IMR-90 (cell line): ENCODE measurements around the gene USP5. TPM values are rescaled to one million over a fixed set of nuclear protein-coding genes. Genes with fewer than 3 reads are reported as not detected.

Experiments
- ATAC-seq: fragments of 200-7000 bp; cut with Tn5 transposase; 2 replicates; pipeline ENCODE4 v1.9.1; 2020; ENCODE audit warnings: low read depth, mild to moderate bottlenecking, moderate library complexity
- BruUV-seq: library from RNA; stranded (reverse); fragments of 400-500 nt; replicated peaks from 2 replicates; lab custom pipeline; 2021; lab: Mats Ljungman, UMichigan
- CTCF ChIA-PET: fragments of 300-600 bp; formaldehyde crosslinking; extraction: SDS; loops from one replicate; lab custom pipeline; 2021; ENCODE audit warnings: antibody characterized with exemption; lab: Yijun Ruan, JAX
- POLR2A ChIA-PET: fragments of 300-600 bp; sonication (Branson Sonifier 250); formaldehyde crosslinking; loops from one replicate; lab custom pipeline; 2022; ENCODE audit warnings: antibody characterized with exemption; ENCODE audit not compliant: unreplicated experiment; lab: Charles Lee
- DNase-seq: peaks from one replicate; pipeline ENCODE4 v3.0.0; 2013
- H2AFZ ChIP-seq: replicated peaks from 2 replicates; pipeline ENCODE3; 2013; ENCODE audit warnings: low read length, mild to moderate bottlenecking; ENCODE audit not compliant: poor library complexity
- H2AK5ac ChIP-seq: 2 replicates; pipeline ENCODE4 v1.6.1; 2013; ENCODE audit warnings: low read depth, low read length, inconsistent platforms
- H2AK9ac ChIP-seq: replicated peaks from 2 replicates; pipeline ENCODE3; 2013; ENCODE audit warnings: mild to moderate bottlenecking, low read depth, low read length, moderate library complexity; ENCODE audit not compliant: poor library complexity
- H2BK120ac ChIP-seq: 2 replicates; pipeline ENCODE4 v1.6.1; 2013; ENCODE audit warnings: low read depth, low read length, inconsistent platforms
- H2BK15ac ChIP-seq: 3 replicates; pipeline ENCODE4 v1.6.1; 2013; ENCODE audit warnings: low read depth, low read length, inconsistent platforms
- H2BK20ac ChIP-seq: 2 replicates; pipeline ENCODE4 v1.6.1; 2013; ENCODE audit warnings: low read depth, mild to moderate bottlenecking, inconsistent platforms, low read length, moderate library complexity
- H2BK5ac ChIP-seq: 2 replicates; pipeline ENCODE4 v1.6.1; 2013; ENCODE audit warnings: mild to moderate bottlenecking, low read depth, low read length, inconsistent platforms; ENCODE audit not compliant: poor library complexity, severe bottlenecking
- H3K14ac ChIP-seq: replicated peaks from 2 replicates; pipeline ENCODE4 v1.6.1; 2013; ENCODE audit warnings: low read depth, low read length, inconsistent platforms
- H3K18ac ChIP-seq: 2 replicates; pipeline ENCODE4 v1.6.1; 2013; ENCODE audit warnings: low read depth, low read length, control low read depth
- H3K23ac ChIP-seq: 2 replicates; pipeline ENCODE4 v1.6.1; 2013; ENCODE audit warnings: low read depth, low read length, inconsistent platforms
- H3K27ac ChIP-seq: 2 replicates; pipeline ENCODE4 v1.5.1; 2013; ENCODE audit warnings: mild to moderate bottlenecking, control low read depth, low read length; ENCODE audit not compliant: insufficient read depth
- H3K27me3 ChIP-seq: 2 replicates; pipeline ENCODE4 v1.6.1; 2013; ENCODE audit warnings: low read length; ENCODE audit not compliant: control insufficient read depth, insufficient read depth
- H3K36me3 ChIP-seq: 2 replicates; pipeline ENCODE4 v1.6.1; 2013; ENCODE audit warnings: low read length, mixed read lengths; ENCODE audit not compliant: control insufficient read depth, insufficient read depth
- H3K4ac ChIP-seq: 2 replicates; pipeline ENCODE4 v1.6.1; 2013; ENCODE audit warnings: low read depth, low read length, inconsistent platforms
- H3K4me1 ChIP-seq: 2 replicates; pipeline ENCODE4 v1.6.1; 2013; ENCODE audit warnings: low read length, mixed read lengths; ENCODE audit not compliant: control insufficient read depth, insufficient read depth
- H3K4me2 ChIP-seq: 2 replicates; pipeline ENCODE4 v1.6.1; 2013; ENCODE audit warnings: low read depth, mild to moderate bottlenecking, control low read depth, low read length, moderate library complexity
- H3K4me3 ChIP-seq: 2 replicates; pipeline ENCODE4 v1.5.1; 2013; ENCODE audit warnings: low read depth, mild to moderate bottlenecking, control low read depth, low read length, moderate library complexity; ENCODE audit not compliant: insufficient read depth
- H3K56ac ChIP-seq: 2 replicates; pipeline ENCODE4 v1.6.1; 2013; ENCODE audit warnings: low read length, inconsistent platforms; ENCODE audit not compliant: insufficient read depth; ENCODE audit errors: extremely low read depth
- H3K79me1 ChIP-seq, 2 experiments: 2 replicates each; pipeline ENCODE4 v1.6.1; 2013; ENCODE audit warnings: low read length in 2 of 2, inconsistent platforms in 1 of 2, low read depth in 1 of 2
- H3K9ac ChIP-seq: 2 replicates; pipeline ENCODE4 v1.6.1; 2013; ENCODE audit warnings: low read depth, low read length, control low read depth
- H3K9me1 ChIP-seq: 2 replicates; pipeline ENCODE4 v1.6.1; 2013; ENCODE audit warnings: low read length, inconsistent platforms; ENCODE audit not compliant: insufficient read depth
- H3K9me3 ChIP-seq: 2 replicates; pipeline ENCODE4 v1.6.1; 2013; ENCODE audit warnings: low read length; ENCODE audit not compliant: control insufficient read depth, insufficient read depth
- H4K20me1 ChIP-seq: 2 replicates; pipeline ENCODE4 v1.6.1; 2013; ENCODE audit warnings: low read length, inconsistent platforms; ENCODE audit not compliant: insufficient read depth
- H4K5ac ChIP-seq: 2 replicates; pipeline ENCODE4 v1.6.1; 2013; ENCODE audit warnings: mild to moderate bottlenecking, low read depth, low read length, control low read depth
- H4K8ac ChIP-seq, 2 experiments: 2 replicates each; pipeline ENCODE4 v1.6.1; 2013; ENCODE audit warnings: low read depth in 2 of 2, low read length in 2 of 2, control low read depth in 1 of 2, inconsistent platforms in 1 of 2
- H4K91ac ChIP-seq: 2 replicates; pipeline ENCODE4 v1.6.1; 2013; ENCODE audit warnings: low read depth, low read length, inconsistent platforms; ENCODE audit not compliant: insufficient read depth
- CHD1 ChIP-seq: IDR thresholded peaks from 2 replicates; pipeline ENCODE4 v1.6.1; 2012; ENCODE audit warnings: low read depth, low read length, improper control_type of control experiment
- CTCF ChIP-seq: conservative IDR thresholded peaks from 2 replicates; pipeline ENCODE4 v1.5.1; 2012; ENCODE audit warnings: mild to moderate bottlenecking, low read depth, low read length, improper control_type of control experiment
- ELK1 ChIP-seq: fragments of 150-350 bp; IDR thresholded peaks from 2 replicates; pipeline ENCODE4 v1.6.1; 2016; ENCODE audit warnings: low read depth, mild to moderate bottlenecking, low read length, moderate library complexity, borderline replicate concordance
- FOS ChIP-seq: fragments of 150-350 bp; IDR thresholded peaks from 2 replicates; pipeline ENCODE4 v1.6.1; 2016; ENCODE audit warnings: low read depth, low read length
- MAFK ChIP-seq: IDR thresholded peaks from 2 replicates; pipeline ENCODE4 v1.6.1; 2012; ENCODE audit warnings: low read depth, low read length, improper control_type of control experiment
- MXI1 ChIP-seq: IDR thresholded peaks from 2 replicates; pipeline ENCODE4 v1.6.1; 2012; ENCODE audit warnings: low read depth, mild to moderate bottlenecking, low read length, moderate library complexity, borderline replicate concordance
- NFE2L2 ChIP-seq: fragments of 150-350 bp; IDR thresholded peaks from 2 replicates; pipeline ENCODE4 v1.6.1; 2016; ENCODE audit warnings: low read depth, mild to moderate bottlenecking, low read length
- POLR2A ChIP-seq: IDR thresholded peaks from 2 replicates; pipeline ENCODE4 v1.6.1; 2012; ENCODE audit warnings: mild to moderate bottlenecking, low read depth, low read length
- RAD21 ChIP-seq: IDR thresholded peaks from 2 replicates; pipeline ENCODE4 v1.6.1; 2012; ENCODE audit warnings: low read length, improper control_type of control experiment
- RCOR1 ChIP-seq: IDR thresholded peaks from 2 replicates; pipeline ENCODE4 v1.6.1; 2012; ENCODE audit warnings: mild to moderate bottlenecking, low read length, improper control_type of control experiment; ENCODE audit not compliant: insufficient replicate concordance
- RFX5 ChIP-seq: IDR thresholded peaks from 2 replicates; pipeline ENCODE4 v1.8.0; 2012; ENCODE audit warnings: low read depth, mild to moderate bottlenecking, low read length, moderate library complexity
- WGBS, 2 experiments: methylation state at CpG; one replicate each; pipeline versions ENCODE4 v1.1.5 to v1.1.7; 2013; ENCODE audit warnings: missing lambda C conversion rate in 2 of 2; ENCODE audit not compliant: insufficient read length in 1 of 2; ENCODE audit errors: extremely low coverage in 2 of 2; 5-methylcytosine and 5-hydroxymethylcytosine counted together
- dilution Hi-C: fragments of 300-500 bp; cut with HindIII; formaldehyde crosslinking; loops from one replicate; pipeline ENCODE4 v1.14.3; 2018; ENCODE audit warnings: low sequenced_read_pairs; ENCODE audit not compliant: unreplicated experiment
- in situ Hi-C: fragments of 300-500 bp; cut with MboI; formaldehyde crosslinking; loops from 3 replicates; pipeline ENCODE4 v1.14.3; 2019; ENCODE audit warnings: low sequenced_read_pairs, inconsistent platforms, mixed read lengths
- intact Hi-C: fragments of 100-400 bp; cut with micrococcal nuclease; formaldehyde crosslinking; loops from 2 replicates; pipeline ENCODE4 v1.10.0; 2022
- polyA plus RNA-seq, 3 experiments: library from polyadenylated mRNA; depleted of rRNA; stranded (reverse); fragments of >200 nt; gene quantifications; 2 replicates each; pipeline ENCODE4 v1.2.3, GENCODE V29; 2012; ENCODE audit warnings: low replicate concordance in 1 of 3
- total RNA-seq: library from RNA; depleted of rRNA; stranded (reverse); fragments of >200 nt; gene quantifications from 2 replicates; pipeline ENCODE4 v1.2.3, GENCODE V29; 2012
- TF ChIP-seq, protein P1 (sequence below): fragments of 150-350 bp; IDR thresholded peaks from 2 replicates; pipeline ENCODE4 v1.6.1; 2017; ENCODE audit warnings: mild to moderate bottlenecking, antibody characterized with exemption, low read length, low read depth

Gene USP5
- total and polyA plus RNA-seq, 2 of the 4 experiments (the other 2 are of a cell fraction) = 69.7 to 125 TPM

DNA sequence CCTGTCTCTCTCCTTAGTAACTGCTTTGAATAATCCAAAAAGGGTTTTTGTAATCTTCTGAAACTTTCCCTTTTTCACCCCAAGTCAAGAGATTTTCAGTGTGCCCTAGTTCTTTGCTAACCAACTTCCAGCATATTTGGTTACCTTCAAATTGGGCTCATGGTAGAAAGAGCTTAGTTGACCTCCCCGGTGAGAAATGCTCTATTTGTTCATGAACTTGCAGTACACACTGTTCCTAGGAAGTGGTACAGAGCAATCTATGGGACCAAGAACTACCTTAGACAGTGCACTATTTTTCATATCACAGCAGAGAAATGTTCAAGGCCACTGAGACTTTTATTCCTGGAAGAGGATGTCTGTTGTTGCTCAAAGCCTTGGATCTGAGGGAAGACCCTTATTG lies 1.7 kb downstream of the USP5 start:
- Histone ChIP-seq H3K4me3 (no peak overlapping the region), H3K14ac (no peak overlapping the region), H2AK9ac (no peak overlapping the region), H4K91ac (no peak overlapping the region), H3K9me3 (no peaks in the 10 kb centered on the region), H2AK5ac (no peak overlapping the region), H3K4me1 (peaks cover 5% of the 10 kb centered on the region), H3K23ac (peak overlapping the region; percentile 53; the same call in 1 of the 2 replicates), H3K79me1 (peaks cover 20 to 49% of the 10 kb centered on the region in 2 experiments), H2BK20ac (no peak overlapping the region), H2AFZ (no peak overlapping the region), H3K27ac (no peak overlapping the region), H3K56ac (no peak overlapping the region), H4K5ac (no peak overlapping the region), H3K9ac (peak overlapping the region; percentile 54; the same call in 1 of the 2 replicates), H2BK120ac (no peak overlapping the region), H2BK15ac (no peak overlapping the region), H3K18ac (no peak overlapping the region), H4K8ac (peak overlapping the region in 1 of 2 experiments; percentile 17; a peak in 2 of 4 replicates), H3K9me1 (no peaks in the 10 kb centered on the region), H3K36me3 (peaks cover 38% of the 10 kb centered on the region), H3K4ac (0 out of 2 replicates have a peak overlapping the region, but pooled peaks have one; percentile 85), H3K27me3 (no peaks in the 10 kb centered on the region), H2BK5ac (peak overlapping the region; percentile 90), H3K4me2 (no peak overlapping the region), H4K20me1 (peaks cover 15% of the 10 kb centered on the region)
- dilution Hi-C loops (no loop called here), in situ Hi-C loops (no loop called here), intact Hi-C loops (loop anchor here (2.0 kb wide), 1 partner anchor 15 kb away; no protein-coding TSS in a partner anchor)
- DNase-seq (no peak), ATAC-seq (no peak)
- TF ChIP-seq CTCF (no peak), MAFK (no peak), FOS (no peak), POLR2A (no peak), RAD21 (no peak), MXI1 (no peak), ELK1 (no peak), RFX5 (no peak), NFE2L2 (no peak), RCOR1 (no peak), CHD1 (no peak)
- TF ChIP-seq, protein P1, sequence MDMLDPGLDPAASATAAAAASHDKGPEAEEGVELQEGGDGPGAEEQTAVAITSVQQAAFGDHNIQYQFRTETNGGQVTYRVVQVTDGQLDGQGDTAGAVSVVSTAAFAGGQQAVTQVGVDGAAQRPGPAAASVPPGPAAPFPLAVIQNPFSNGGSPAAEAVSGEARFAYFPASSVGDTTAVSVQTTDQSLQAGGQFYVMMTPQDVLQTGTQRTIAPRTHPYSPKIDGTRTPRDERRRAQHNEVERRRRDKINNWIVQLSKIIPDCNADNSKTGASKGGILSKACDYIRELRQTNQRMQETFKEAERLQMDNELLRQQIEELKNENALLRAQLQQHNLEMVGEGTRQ = no peak
- ChIA-PET CTCF (interaction anchor here (1.0 to 3.3 kb wide), 3 partner anchors 12 to 100 kb away, joined by 3 to 10 read pairs (median 3); partner anchors contain the start of gene SPSB2), POLR2A (interaction anchor here (1.2 to 1.3 kb wide), 2 partner anchors 9 to 24 kb away, joined by 3 read pairs; no protein-coding TSS in a partner anchor)
- WGBS, 2 experiments = no CpG with 5 or more reads among the region's 1 CpG
- BruUV-seq = no TSS peak
